Stimulated activated CD4-positive, alpha-beta T cell treated with anti-CD3 and anti-CD28 coated beads, Interleukin-1b, Interleukin-23, amount 100 ng/mL, for 4 hours (primary cell): ENCODE results near the gene NR3C1.
A peak's percentile ranks its signal among the peaks of the same experiment; 100 is the strongest.

ENCODE experiments used
- DNase-seq, 2 donors: peaks; one replicate each; pipeline ENCODE4 v3.0.0-alpha.2; 2020; ENCODE audit warnings: low read depth in 2 of 2

The NR3C1 gene

GRCh38 chr5:143362664-143363227 is 40.7 kb downstream of the NR3C1 start:
- DNase-seq: no peak

GRCh38 chr5:143361438-143361837 is 42.0 kb downstream of the NR3C1 start:
- DNase-seq: no peak

GRCh38 chr5:143360755-143361154 is 42.7 kb downstream of the NR3C1 start:
- no peak for DNase-seq

- no peak for DNase-seq
These were observed 43.6 kb downstream of the NR3C1 start for GRCh38 chr5:143359869-143360268.

DNA sequence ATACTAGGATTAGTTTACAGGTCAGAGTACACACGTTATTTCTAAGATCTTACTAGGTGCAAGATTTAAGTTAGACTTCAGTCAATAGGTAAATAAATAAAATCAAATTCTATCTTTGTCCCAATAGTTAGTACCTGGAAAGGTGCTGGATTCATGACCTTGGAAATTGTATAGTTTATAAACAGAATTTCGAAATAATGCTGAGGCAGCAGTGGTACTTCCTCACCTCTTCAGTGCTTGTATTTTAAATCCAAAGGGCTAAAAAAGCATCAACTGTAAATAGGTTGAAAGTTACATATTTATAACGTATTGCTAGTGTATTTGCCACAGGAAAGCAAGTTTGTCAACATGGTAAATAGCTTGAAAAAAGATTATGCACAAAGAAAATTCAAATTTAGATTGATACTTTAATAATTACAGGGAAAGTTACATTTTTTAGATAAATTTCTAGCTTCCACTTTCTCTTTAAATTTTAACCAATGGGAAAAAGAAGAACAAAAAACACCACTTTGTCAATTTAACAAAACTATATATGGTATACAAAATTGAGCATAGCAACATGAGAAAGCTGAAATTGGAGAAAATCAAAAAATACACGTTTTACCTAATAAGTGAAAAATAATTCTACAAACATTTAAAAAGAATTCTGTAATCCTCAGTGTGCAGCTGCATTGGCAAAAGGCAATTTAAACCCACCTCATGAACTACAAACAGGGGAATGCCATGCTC is 46.5 kb downstream of the NR3C1 start:
- DNase-seq: no peak

DNA sequence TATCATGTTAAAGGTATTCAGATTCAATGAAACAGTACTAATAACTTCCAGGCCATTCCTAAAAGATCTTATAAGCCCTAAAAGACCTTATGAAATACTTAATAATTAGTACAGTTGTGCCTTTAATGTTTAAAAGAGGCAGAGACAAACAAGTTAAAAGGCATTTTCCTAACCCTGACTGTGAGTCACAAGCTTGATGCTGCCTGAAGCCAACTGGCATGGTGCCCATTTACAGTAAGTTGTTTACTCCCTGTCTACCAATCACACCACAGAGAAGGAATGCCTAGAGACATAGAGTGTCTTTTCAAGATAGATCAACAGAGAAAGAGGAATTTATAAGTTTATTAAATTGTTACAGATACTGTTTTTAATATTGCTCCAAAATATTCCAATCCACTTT is 47.8 kb downstream of the NR3C1 start:
- peak; percentile 5 to 50 for DNase-seq

DNA sequence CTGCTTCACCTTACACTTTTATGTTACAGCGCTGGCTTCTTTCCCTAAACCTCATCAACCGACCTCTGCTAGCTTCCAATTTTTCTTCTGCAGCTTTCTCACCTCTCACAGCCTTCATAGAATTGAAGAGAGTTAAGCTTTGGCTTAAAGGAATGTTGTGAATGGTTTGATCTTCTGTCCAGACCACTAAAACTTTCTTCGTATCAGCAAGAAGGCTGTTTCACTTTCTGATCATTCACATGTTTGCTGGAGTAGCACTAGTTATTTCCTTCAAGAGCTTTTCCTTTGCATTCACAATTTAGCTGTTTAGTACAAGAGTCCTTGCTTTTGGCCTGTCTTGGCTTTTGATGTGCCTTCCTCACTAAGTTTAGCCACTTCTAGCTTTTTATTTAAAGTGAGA is 49.5 kb downstream of the NR3C1 start:
- no peak for DNase-seq

DNA sequence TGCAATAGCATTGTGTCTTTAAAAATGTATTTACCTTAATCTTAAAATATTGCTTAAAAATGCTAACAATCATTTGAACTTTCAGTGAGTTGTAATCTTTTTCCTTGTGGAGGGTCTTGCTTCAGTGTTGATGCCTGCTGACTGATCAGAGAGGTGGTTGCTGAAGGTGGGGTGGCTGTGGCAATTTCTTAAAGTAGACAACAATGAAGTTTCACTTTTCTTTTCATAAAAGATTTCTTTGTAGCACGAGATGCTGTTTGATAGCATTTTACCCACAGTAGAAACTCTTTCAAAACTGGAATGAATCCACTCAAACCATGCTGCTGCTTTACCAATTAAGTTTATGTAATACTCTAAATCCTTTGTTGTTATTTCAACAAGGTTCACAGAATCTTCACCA is 50.8 kb downstream of the NR3C1 start:
- no peak for DNase-seq

DNA sequence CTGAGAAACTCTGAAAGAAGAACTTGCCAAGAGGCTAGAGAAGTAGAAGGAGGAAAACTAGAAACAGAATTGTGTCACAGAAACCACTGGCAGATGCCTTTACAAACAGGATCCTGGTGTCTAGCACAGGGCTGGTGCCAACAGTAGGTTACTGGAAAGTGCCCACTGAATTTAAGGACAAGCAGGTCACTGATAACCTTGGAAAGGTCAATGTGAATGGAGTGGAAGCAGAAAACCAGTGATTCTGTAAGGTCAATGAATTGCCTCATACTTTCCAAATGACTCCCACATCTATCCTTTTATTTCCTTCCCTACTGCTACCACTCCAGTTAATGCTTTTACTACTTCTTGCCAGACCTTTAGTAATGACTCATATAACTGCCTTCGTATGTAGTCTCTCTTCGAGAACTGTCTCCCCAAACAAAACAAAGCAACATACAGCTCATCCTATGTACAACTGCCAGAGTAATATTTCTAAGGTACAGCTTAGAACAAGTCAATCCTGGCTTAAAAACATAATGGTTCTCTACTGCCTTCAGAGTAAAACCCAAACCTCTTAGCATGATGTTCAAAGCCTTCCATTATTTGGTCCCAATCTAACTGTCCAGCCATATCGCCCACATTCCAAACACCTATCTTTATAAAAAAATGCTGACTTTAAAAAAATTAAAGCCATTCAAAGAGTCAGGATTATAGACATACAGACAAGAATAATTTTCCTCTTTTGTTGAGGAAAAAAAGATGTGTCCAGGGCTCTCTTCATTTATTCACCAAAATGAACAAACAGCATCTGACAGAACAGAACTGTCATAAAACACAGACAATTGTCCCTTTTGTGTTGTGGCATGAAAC is 52.5 kb downstream of the NR3C1 start:
- DNase-seq: no peak

- no peak for DNase-seq
These were observed 53.1 kb downstream of the NR3C1 start for GRCh38 chr5:143350341-143350740.

DNA sequence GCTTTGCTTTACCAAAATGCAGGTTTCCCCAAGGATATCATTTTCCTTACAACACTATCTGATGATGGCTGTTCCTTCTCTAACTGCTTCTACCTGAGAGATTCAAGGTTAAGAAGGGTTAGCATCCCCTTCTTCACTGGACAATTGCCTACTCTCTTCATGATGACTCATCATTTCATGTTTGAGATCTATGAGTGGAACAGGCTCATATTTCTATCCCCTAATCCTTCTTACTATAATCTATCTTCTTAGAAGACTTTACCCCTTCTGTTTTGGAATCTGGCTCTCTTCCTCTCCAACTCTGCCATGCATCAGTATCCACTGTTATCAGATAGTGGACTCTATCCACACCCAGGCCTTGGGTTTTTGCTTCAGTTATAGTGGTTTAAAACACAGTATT is 54.3 kb downstream of the NR3C1 start:
- no peak for DNase-seq

GRCh38 chr5:143347698-143348344 is 55.7 kb downstream of the NR3C1 start:
- DNase-seq: no peak

- no peak for DNase-seq
These were observed 56.4 kb downstream of the NR3C1 start for GRCh38 chr5:143347046-143347445.

GRCh38 chr5:143345671-143346440 is 57.6 kb downstream of the NR3C1 start:
- no peak for DNase-seq

DNA sequence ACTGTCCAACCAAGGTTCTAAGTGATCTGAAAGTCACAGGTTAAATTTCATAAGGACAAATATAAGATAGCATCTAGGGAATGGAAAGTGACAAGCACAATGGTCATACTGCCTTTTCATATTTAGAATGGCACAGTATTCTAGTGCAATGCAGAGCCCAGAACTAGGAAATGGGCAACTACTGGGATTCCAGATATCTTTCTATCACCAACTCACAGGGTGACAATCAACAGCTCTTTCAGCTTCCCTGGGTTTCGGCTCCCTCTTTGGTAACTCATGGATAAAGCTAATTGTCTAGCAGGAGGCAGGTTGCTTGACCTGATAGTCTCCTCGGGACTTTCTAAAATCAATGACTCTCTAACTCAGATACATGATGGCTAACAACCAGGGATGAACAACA is 60.4 kb downstream of the NR3C1 start:
- no peak for DNase-seq

- no peak for DNase-seq
These were observed 60.9 kb downstream of the NR3C1 start for GRCh38 chr5:143342607-143343006.

DNA sequence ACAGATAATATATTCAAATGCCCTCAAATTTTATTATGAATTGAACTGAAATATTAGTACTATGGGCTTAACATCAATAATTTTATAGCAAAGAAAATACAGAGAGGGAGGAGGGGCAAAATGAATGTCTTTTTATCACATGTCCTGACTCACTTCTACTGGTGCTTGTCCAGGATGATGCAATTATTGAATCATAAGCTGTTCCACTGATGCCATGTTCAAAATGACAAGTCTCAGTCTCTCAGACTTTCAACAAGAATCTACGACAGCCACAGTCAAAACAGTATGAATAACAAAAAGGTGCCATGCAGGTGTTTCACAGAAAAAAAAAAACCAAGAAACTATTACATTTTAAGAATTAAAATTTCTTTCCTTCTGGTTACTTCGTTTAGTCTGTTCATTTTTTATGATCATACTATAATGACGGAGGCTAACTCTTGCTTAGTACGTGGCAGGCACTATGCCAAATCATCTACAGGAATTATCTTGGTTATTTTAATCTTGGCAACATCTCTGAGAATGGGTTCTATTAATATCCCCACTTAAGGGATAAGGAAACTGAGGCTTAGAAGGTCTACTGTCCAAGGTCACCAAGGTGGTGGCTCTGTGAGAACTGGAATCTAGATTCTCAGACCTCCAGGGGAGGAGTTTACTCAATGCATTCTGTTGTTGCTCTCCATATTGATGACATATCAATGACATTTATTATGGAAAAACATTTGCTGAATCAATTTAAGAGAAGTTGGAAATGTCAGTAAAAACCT is 61.5 kb downstream of the NR3C1 start:
- DNase-seq: no peak

GRCh38 chr5:143340891-143341685 is 62.4 kb downstream of the NR3C1 start:
- no peak for DNase-seq

GRCh38 chr5:143338658-143339366 is 64.7 kb downstream of the NR3C1 start:
- DNase-seq: no peak
